HG02943 (cell line): ENCODE results near the gene CMTM4.
"Not testable (repeated sequence)": the region's sequence is repeated elsewhere in the genome, so short reads cannot be mapped to it uniquely, and the experiment has no call there.

Experiments
- ATAC-seq: cut with Tn5 transposase; IDR thresholded peaks from one replicate; pipeline ENCODE4 v1.9.1; 2021; ENCODE audit warnings: mild to moderate bottlenecking, low read depth, moderate library complexity; ENCODE audit not compliant: unreplicated experiment

The CMTM4 gene

DNA sequence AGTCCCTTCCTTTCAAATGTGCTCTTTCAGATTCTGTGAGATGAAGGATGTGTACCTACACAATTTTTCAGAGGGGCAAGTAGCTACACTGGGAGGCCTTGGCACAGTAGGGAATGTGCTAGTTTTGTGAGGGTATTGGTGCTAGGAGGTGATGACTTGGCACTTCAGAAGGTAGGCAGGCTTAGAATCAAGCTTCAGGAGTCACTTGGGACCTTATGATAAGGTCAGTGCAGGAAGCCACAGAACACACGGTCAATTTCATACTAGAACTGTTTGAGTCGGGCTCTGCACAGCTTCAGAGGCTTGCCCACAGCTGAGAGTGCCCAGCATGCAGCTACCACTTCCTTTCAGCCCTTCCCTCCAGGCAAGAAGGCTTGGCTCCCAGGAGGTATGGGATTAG, 124.2 kb downstream of the CMTM4 start:
- no peak for ATAC-seq

GRCh38 chr16:66569827-66570405, 126.6 kb downstream of the CMTM4 start:
- ATAC-seq, result no peak

GRCh38 chr16:66569131-66569530, 127.4 kb downstream of the CMTM4 start:
- ATAC-seq, result no peak

DNA sequence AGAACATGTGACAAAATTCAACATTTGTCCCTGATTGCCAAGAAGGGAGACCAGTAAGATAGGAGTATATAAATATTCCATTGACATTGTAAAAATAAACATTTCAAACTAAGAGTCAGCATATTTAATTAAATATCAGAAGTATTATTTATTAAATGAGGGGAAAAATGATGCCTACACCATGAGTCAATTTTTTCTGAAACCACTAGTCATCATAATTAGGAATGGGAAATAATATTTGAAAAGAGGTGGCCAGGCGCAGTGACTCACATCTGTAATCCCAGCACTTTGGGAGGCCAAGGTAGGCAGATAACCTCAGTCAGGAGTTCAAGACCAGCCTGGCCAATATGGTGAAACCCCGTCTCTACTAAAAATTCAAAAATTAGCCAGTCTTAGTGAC, 128.2 kb downstream of the CMTM4 start:
- ATAC-seq, result no peak

GRCh38 chr16:66567270-66567669, 129.3 kb downstream of the CMTM4 start:
- not testable (repeated sequence) for ATAC-seq

- no peak for ATAC-seq
Measured at GRCh38 chr16:66566051-66566901, 130.3 kb downstream of the CMTM4 start, which contains the start of gene CMTM1. Gene CMTM1 (plus strand): TSS chr16:66566439. CDS start chr16:66566514, 75 bp downstream.
